Natural killer cell (primary cell): ENCODE measurements around the gene RPS6KL1. TPM values are rescaled to one million over a fixed set of nuclear protein-coding genes. Genes with fewer than 3 reads are reported as not detected.

Source experiments
- ATAC-seq, 3 donors: fragments of 150-1000 bp in 2 of 3; fragments of 200-7000 bp in 1 of 3; cut with Tn5 transposase; 1 replicate in 1 of 3; 2 replicates in 2 of 3; pipeline ENCODE4 v1.10.0; 2021; ENCODE audit warnings: mild to moderate bottlenecking in 2 of 3, moderate library complexity in 2 of 3
- DNase-seq, 2 donors: peaks; one replicate each; pipeline versions ENCODE4 v3.0.0 to v3.0.0-alpha.2; 2013 to 2021; ENCODE audit warnings: mixed read lengths in 1 of 2
- H3K27ac ChIP-seq: one replicate; pipeline ENCODE4 v1.5.1; 2013; ENCODE audit warnings: mild to moderate bottlenecking, low read length
- H3K27me3 ChIP-seq: one replicate; pipeline ENCODE4 v1.6.1; 2013; ENCODE audit warnings: low read length; ENCODE audit not compliant: control insufficient read depth, insufficient read depth
- H3K36me3 ChIP-seq: one replicate; pipeline ENCODE4 v1.6.1; 2013; ENCODE audit warnings: low read length; ENCODE audit not compliant: control insufficient read depth, insufficient read depth
- H3K4me1 ChIP-seq: one replicate; pipeline ENCODE4 v1.6.1; 2013; ENCODE audit warnings: low read length; ENCODE audit not compliant: control insufficient read depth, insufficient read depth
- H3K4me3 ChIP-seq: one replicate; pipeline ENCODE4 v1.5.1; 2013; ENCODE audit warnings: low read length
- H3K9me3 ChIP-seq: one replicate; pipeline ENCODE4 v1.6.1; 2013; ENCODE audit warnings: low read length; ENCODE audit not compliant: control insufficient read depth, insufficient read depth
- H3K27ac Mint-ChIP-seq, 2 donors: one replicate each; pipeline ENCODE4 v1.8.0; 2022; ENCODE audit warnings: mild to moderate bottlenecking in 2 of 2, mixed read lengths in 2 of 2, moderate library complexity in 1 of 2
- H3K27me3 Mint-ChIP-seq, 2 donors: one replicate each; pipeline ENCODE4 v1.8.0; 2022; ENCODE audit warnings: low read depth in 2 of 2, mixed read lengths in 2 of 2
- H3K36me3 Mint-ChIP-seq: one replicate; pipeline ENCODE4 v1.8.0; 2022; ENCODE audit warnings: mixed read lengths
- H3K4me1 Mint-ChIP-seq, 2 donors: one replicate each; pipeline ENCODE4 v1.8.0; 2022; ENCODE audit warnings: mixed read lengths in 2 of 2
- H3K4me3 Mint-ChIP-seq: one replicate; pipeline ENCODE4 v1.8.0; 2022; ENCODE audit warnings: mild to moderate bottlenecking, moderate library complexity, mixed read lengths
- H3K9me3 Mint-ChIP-seq, 2 donors: one replicate each; pipeline ENCODE4 v1.8.0; 2022; ENCODE audit warnings: mixed read lengths in 2 of 2
- CTCF ChIP-seq: fragments of 200-600 bp; IDR thresholded peaks from one replicate; pipeline ENCODE4 v1.8.0; 2022; ENCODE audit warnings: antibody characterized with exemption
- WGBS: methylation state at CpG from one replicate; pipeline ENCODE4 v1.1.7; 2013; ENCODE audit warnings: missing lambda C conversion rate; ENCODE audit not compliant: insufficient coverage; 5-methylcytosine and 5-hydroxymethylcytosine counted together
- intact Hi-C: fragments of 100-400 bp; cut with micrococcal nuclease; formaldehyde crosslinking; loops from one replicate; pipeline ENCODE4 v1.14.2; 2022
- total RNA-seq, 4 donors: library from RNA; stranded (reverse); fragments of 120-200 nt in 1 of 4; gene quantifications; one replicate each; pipeline versions ENCODE4 v1.2.3 to v1.2.4, GENCODE V29; 2013 to 2022

Gene RPS6KL1
- total RNA-seq, 3 donors from 2014 or later (not counting 1 experiment from before 2014, with no cell fraction given) = 1.9 to 7.9 (median 2.9) TPM

- peaks cover 0 to 6% of the 10 kb centered on the region in 2 donors for H3K4me1 Mint-ChIP-seq
- Histone ChIP-seq H3K27ac (no peak overlapping the region), H3K27me3 (no peaks in the 10 kb centered on the region), H3K4me3 (no peak overlapping the region), H3K4me1 (peaks cover 24% of the 10 kb centered on the region), H3K9me3 (no peaks in the 10 kb centered on the region), H3K36me3 (peaks cover 23% of the 10 kb centered on the region)
- H3K27me3 Mint-ChIP-seq = no peaks in the 10 kb centered on the region
- WGBS = 42% methylated on average over 11 of the region's 12 CpGs
- intact Hi-C loops = no loop called here
- DNase-seq (peak in 1 of 2 donors; percentile 24), ATAC-seq (peak in 2 of 3 donors; percentile 31 to 41)
- peak overlapping the region; percentile 43 to 51 for H3K27ac Mint-ChIP-seq
- H3K9me3 Mint-ChIP-seq = no peaks in the 10 kb centered on the region
- H3K4me3 Mint-ChIP-seq = no peak overlapping the region
- peaks cover 20% of the 10 kb centered on the region for H3K36me3 Mint-ChIP-seq
- TF ChIP-seq CTCF = no peak
Measured at GRCh38 chr14:74906925-74907521, 16.0 kb downstream of the RPS6KL1 start.

- peak; percentile 82 for TF ChIP-seq CTCF
- no peaks in the 10 kb centered on the region for H3K9me3 ChIP-seq
- 48% methylated on average over 14 of the region's 14 CpGs for WGBS
- intact Hi-C loops = loop anchor here (1.0 kb wide), 2 partner anchors 44 to 296 kb away; no protein-coding TSS in a partner anchor
- ATAC-seq (peak; percentile 60 to 82 (median 76)), DNase-seq (peak; percentile 76 to 89)
- no peak overlapping the region for H3K4me3 ChIP-seq
- H3K27ac Mint-ChIP-seq = peak overlapping the region; percentile 52 to 53
- H3K27me3 ChIP-seq = no peaks in the 10 kb centered on the region
- no peaks in the 10 kb centered on the region for H3K27me3 Mint-ChIP-seq
- H3K27ac ChIP-seq = no peak overlapping the region
- H3K9me3 Mint-ChIP-seq = no peaks in the 10 kb centered on the region
- peaks cover 24% of the 10 kb centered on the region for H3K4me1 ChIP-seq
- H3K36me3 Mint-ChIP-seq = peaks cover 20% of the 10 kb centered on the region
- peaks cover 37% of the 10 kb centered on the region for H3K36me3 ChIP-seq
- peaks cover 0 to 6% of the 10 kb centered on the region in 2 donors for H3K4me1 Mint-ChIP-seq
- no peak overlapping the region for H3K4me3 Mint-ChIP-seq
Measured at GRCh38 chr14:74905595-74906142, 17.4 kb downstream of the RPS6KL1 start.

- WGBS = 98% methylated on average over 6 of the region's 6 CpGs
- peaks cover 24% of the 10 kb centered on the region for H3K4me1 ChIP-seq
Measured at GRCh38 chr14:74904635-74905503, 18.2 kb downstream of the RPS6KL1 start.

More at GRCh38 chr14:74904635-74905503, 18.2 kb downstream of the RPS6KL1 start:
- DNase-seq (no peak), ATAC-seq (no peak)
- peaks cover 45% of the 10 kb centered on the region for H3K36me3 ChIP-seq
- H3K4me1 Mint-ChIP-seq = peaks cover 0 to 6% of the 10 kb centered on the region in 2 donors
- H3K27me3 ChIP-seq = no peaks in the 10 kb centered on the region
- H3K4me3 Mint-ChIP-seq = no peak overlapping the region
- no peaks in the 10 kb centered on the region for H3K9me3 Mint-ChIP-seq
- peaks cover 26% of the 10 kb centered on the region for H3K36me3 Mint-ChIP-seq
- no peak overlapping the region for H3K4me3 ChIP-seq
- TF ChIP-seq CTCF = no peak
- peak overlapping the region; percentile 52 to 66 for H3K27ac Mint-ChIP-seq
- H3K27ac ChIP-seq = no peak overlapping the region
- H3K9me3 ChIP-seq = no peaks in the 10 kb centered on the region
- no peaks in the 10 kb centered on the region for H3K27me3 Mint-ChIP-seq
- intact Hi-C loops = loop anchor here (1.0 kb wide), 2 partner anchors 44 to 296 kb away; no protein-coding TSS in a partner anchor
